Measurements from ENCODE around the gene MNT. TPM values are rescaled to one million over a fixed set of nuclear protein-coding genes. Genes with fewer than 3 reads are reported as not detected.

The MNT gene
- polyA plus RNA-seq, 3 donors = 0.28 to 42.4 (median 1.3) TPM

GRCh38 chr17:2391597-2392251 lies 9.1 kb downstream of the MNT start:
- Mint-ChIP-seq H3K27ac (peak overlapping the region; percentile 93 to 99 (median 98)), H3K36me3 (peaks cover 58 to 63% of the 10 kb centered on the region in 2 donors), H3K27me3 (ENCODE audit: low read depth in 3 of 3) (peaks cover 0 to 2% (median 2%) of the 10 kb centered on the region in 3 donors), H3K9me3 (no peaks in the 10 kb centered on the region), H3K4me3 (peak overlapping the region; percentile 85 to 87), H3K4me1 (peaks cover 47% of the 10 kb centered on the region)
- Histone ChIP-seq H3K9ac (ENCODE audit: insufficient read depth, low read length, poor library complexity, severe bottlenecking) (peak overlapping the region; percentile 95), H2AFZ (ENCODE audit: insufficient read depth, low read depth, low read length, poor library complexity, severe bottlenecking) (no peak overlapping the region), H3K9me3 (replicated peaks in 1 of 2; ENCODE audit: control insufficient read depth in 1 of 2, insufficient read depth in 1 of 2, low read length in 2 of 2) (no peaks in the 10 kb centered on the region), H3K27me3 (ENCODE audit: control insufficient read depth in 2 of 2, insufficient read depth in 2 of 2, low read length in 2 of 2) (no peaks in the 10 kb centered on the region), H3K36me3 (replicated peaks in 1 of 2; ENCODE audit: control insufficient read depth in 1 of 2, insufficient read depth in 2 of 2, low read length in 2 of 2) (peaks cover 31 to 37% of the 10 kb centered on the region in 2 donors), H3K4me1 (ENCODE audit: control insufficient read depth in 1 of 2, insufficient read depth in 2 of 2, low read length in 2 of 2) (peaks cover 49 to 57% of the 10 kb centered on the region in 2 donors), H3K4me2 (replicated peaks; ENCODE audit: extremely low read depth, low read length, poor library complexity, severe bottlenecking) (peak overlapping the region; percentile 79), H4K20me1 (ENCODE audit: insufficient read depth, low read length) (peaks cover 47% of the 10 kb centered on the region), H3K27ac (ENCODE audit: low read depth in 1 of 2, low read length in 2 of 2) (peak overlapping the region; percentile 95 to 99), H3K79me2 (ENCODE audit: insufficient read depth, low read length) (peaks cover 59% of the 10 kb centered on the region), H3K4me3 (replicated peaks in 1 of 3; ENCODE audit: low read depth in 2 of 3, low read length in 3 of 3) (peak overlapping the region; percentile 33 to 98 (median 54))
- no peak for DNase-seq
- WGBS (ENCODE audit: insufficient coverage) = 55% methylated on average over 9 of the region's 18 CpGs
- TF ChIP-seq, protein P1, sequence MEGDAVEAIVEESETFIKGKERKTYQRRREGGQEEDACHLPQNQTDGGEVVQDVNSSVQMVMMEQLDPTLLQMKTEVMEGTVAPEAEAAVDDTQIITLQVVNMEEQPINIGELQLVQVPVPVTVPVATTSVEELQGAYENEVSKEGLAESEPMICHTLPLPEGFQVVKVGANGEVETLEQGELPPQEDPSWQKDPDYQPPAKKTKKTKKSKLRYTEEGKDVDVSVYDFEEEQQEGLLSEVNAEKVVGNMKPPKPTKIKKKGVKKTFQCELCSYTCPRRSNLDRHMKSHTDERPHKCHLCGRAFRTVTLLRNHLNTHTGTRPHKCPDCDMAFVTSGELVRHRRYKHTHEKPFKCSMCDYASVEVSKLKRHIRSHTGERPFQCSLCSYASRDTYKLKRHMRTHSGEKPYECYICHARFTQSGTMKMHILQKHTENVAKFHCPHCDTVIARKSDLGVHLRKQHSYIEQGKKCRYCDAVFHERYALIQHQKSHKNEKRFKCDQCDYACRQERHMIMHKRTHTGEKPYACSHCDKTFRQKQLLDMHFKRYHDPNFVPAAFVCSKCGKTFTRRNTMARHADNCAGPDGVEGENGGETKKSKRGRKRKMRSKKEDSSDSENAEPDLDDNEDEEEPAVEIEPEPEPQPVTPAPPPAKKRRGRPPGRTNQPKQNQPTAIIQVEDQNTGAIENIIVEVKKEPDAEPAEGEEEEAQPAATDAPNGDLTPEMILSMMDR (IDR thresholded peaks at IDR 0.05) = no peak
- intact Hi-C loops (cut with micrococcal nuclease) = loop anchor here (1.0 to 10.0 kb wide), 4 partner anchors 8 to 747 kb away; partner anchors contain the start of genes MNT (in 2 of the 2), RILP (in 1 of the 2) and SCARF1 (in 1 of the 2)

GRCh38 chr17:2390199-2390836 lies 10.5 kb downstream of the MNT start:
- peak overlapping the region; percentile 88 to 99 (median 98) for H3K27ac Mint-ChIP-seq
- H3K36me3 Mint-ChIP-seq = peaks cover 58 to 74% of the 10 kb centered on the region in 2 donors
- H3K9me3 Mint-ChIP-seq = no peaks in the 10 kb centered on the region
- Histone ChIP-seq H3K4me3 (replicated peaks in 1 of 3; ENCODE audit: low read depth in 2 of 3, low read length in 3 of 3) (no peak overlapping the region), H3K9ac (ENCODE audit: insufficient read depth, low read length, poor library complexity, severe bottlenecking) (no peak overlapping the region), H3K27me3 (ENCODE audit: control insufficient read depth in 2 of 2, insufficient read depth in 2 of 2, low read length in 2 of 2) (no peaks in the 10 kb centered on the region), H3K79me2 (ENCODE audit: insufficient read depth, low read length) (peaks cover 45% of the 10 kb centered on the region), H2AFZ (ENCODE audit: insufficient read depth, low read depth, low read length, poor library complexity, severe bottlenecking) (no peak overlapping the region), H3K4me2 (replicated peaks; ENCODE audit: extremely low read depth, low read length, poor library complexity, severe bottlenecking) (peak overlapping the region; percentile 79), H3K4me1 (ENCODE audit: control insufficient read depth in 1 of 2, insufficient read depth in 2 of 2, low read length in 2 of 2) (peaks cover 36 to 43% of the 10 kb centered on the region in 2 donors), H3K27ac (ENCODE audit: low read depth in 1 of 2, low read length in 2 of 2) (peak overlapping the region; percentile 95 to 99), H4K20me1 (ENCODE audit: insufficient read depth, low read length) (peaks cover 45% of the 10 kb centered on the region), H3K9me3 (replicated peaks in 1 of 2; ENCODE audit: control insufficient read depth in 1 of 2, insufficient read depth in 1 of 2, low read length in 2 of 2) (no peaks in the 10 kb centered on the region), H3K36me3 (replicated peaks in 1 of 2; ENCODE audit: control insufficient read depth in 1 of 2, insufficient read depth in 2 of 2, low read length in 2 of 2) (peaks cover 45 to 49% of the 10 kb centered on the region in 2 donors)
- H3K4me1 Mint-ChIP-seq = peaks cover 37% of the 10 kb centered on the region
- DNase-seq = no peak
- TF ChIP-seq, protein P1 (IDR thresholded peaks at IDR 0.05) = no peak
- 98% methylated on average over 5 of the region's 12 CpGs for WGBS (ENCODE audit: insufficient coverage)
- peak overlapping the region in 1 of 2 donors; percentile 16 for H3K4me3 Mint-ChIP-seq
- intact Hi-C loops (cut with micrococcal nuclease) = loop anchor here in 1 of 2 donors (5.0 to 10.0 kb wide), 2 partner anchors 673 to 746 kb away; partner anchors contain the start of genes RILP and SCARF1
- peaks cover 0 to 2% (median 0%) of the 10 kb centered on the region in 3 donors for H3K27me3 Mint-ChIP-seq (ENCODE audit: low read depth in 3 of 3)

Data from CD14-positive monocyte (primary cell).